ENCODE results near the gene EXOC3. TPM values are rescaled to one million over a fixed set of nuclear protein-coding genes. Genes with fewer than 3 reads are reported as not detected.

EXOC3 gene
- total RNA-seq, 1 donor from 2014 or later, result 59.5 TPM

DNA sequence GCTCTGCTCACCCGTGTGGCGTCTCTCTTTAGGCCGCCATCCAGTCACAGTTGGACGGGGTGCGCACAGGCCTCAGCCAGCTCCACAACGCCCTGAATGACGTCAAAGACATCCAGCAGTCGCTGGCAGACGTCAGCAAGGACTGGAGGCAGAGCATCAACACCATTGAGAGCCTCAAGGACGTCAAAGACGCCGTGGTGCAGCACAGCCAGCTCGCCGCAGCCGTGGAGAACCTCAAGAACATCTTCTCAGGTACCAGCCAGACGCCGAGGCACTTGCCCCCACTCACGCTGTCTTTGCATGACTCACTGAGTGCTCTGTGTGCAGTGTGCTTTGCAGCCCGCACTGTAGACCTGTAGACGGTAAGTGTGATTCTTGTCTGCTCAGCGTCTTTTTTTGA is 4.5 kb downstream of the EXOC3 start:
- H3K4me1 ChIP-seq, result peaks cover 15% of the 10 kb centered on the region
- peaks cover 8% of the 10 kb centered on the region for H3K9me3 ChIP-seq
- H3K27me3 ChIP-seq, result no peaks in the 10 kb centered on the region
- TF ChIP-seq, protein P1, sequence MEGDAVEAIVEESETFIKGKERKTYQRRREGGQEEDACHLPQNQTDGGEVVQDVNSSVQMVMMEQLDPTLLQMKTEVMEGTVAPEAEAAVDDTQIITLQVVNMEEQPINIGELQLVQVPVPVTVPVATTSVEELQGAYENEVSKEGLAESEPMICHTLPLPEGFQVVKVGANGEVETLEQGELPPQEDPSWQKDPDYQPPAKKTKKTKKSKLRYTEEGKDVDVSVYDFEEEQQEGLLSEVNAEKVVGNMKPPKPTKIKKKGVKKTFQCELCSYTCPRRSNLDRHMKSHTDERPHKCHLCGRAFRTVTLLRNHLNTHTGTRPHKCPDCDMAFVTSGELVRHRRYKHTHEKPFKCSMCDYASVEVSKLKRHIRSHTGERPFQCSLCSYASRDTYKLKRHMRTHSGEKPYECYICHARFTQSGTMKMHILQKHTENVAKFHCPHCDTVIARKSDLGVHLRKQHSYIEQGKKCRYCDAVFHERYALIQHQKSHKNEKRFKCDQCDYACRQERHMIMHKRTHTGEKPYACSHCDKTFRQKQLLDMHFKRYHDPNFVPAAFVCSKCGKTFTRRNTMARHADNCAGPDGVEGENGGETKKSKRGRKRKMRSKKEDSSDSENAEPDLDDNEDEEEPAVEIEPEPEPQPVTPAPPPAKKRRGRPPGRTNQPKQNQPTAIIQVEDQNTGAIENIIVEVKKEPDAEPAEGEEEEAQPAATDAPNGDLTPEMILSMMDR (IDR thresholded peaks at IDR 0.05), result no peak
- DNase-seq (peak; percentile 44), ATAC-seq (no peak)
- H3K4me3 ChIP-seq, result no peak overlapping the region
- peak overlapping the region; percentile 1 for H3K27ac ChIP-seq
- H3K36me3 ChIP-seq, result peaks cover 57% of the 10 kb centered on the region
- intact Hi-C loops (cut with DNase I), result no loop called here

DNA sequence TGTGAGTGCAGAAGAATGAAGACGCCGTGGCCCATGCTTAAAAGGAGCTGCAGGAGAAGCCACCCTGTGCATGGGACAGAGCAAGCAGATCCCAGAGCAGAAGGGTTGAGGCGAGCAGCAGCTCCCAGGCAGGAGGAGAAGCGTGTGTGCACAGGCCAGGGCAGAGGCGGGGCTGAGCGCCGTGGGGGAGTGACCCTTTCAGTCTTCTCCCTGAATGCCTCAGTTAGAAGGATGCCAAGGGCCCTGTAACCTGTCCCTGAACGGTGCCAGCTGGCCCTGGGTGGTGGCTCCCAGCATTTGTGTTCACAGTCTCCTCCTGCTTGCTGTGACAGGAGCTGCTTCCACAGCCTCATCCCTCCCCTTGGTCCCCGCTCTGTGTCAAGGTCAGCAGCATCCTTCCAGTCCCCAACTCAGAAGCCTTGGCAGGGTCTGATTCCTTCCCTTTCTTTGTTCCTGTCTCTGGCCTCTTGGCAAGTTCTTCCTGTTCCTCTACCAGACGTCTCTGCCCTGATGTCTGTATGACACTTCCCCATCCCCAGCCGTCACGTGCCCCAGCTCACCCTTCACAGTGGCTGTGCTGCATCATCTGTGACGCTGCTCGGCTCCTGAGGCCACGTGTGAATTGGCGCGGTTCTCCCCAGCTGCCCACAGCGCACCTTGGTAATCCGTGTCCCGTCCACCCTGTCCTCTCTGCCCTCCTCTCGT is 5.2 kb downstream of the EXOC3 start:
- ATAC-seq, result peak; percentile 91
- intact Hi-C loops (cut with DNase I), result no loop called here
- DNase-seq, result peak; percentile 83
- no peaks in the 10 kb centered on the region for H3K27me3 ChIP-seq
- H3K27ac ChIP-seq, result peak overlapping the region; percentile 1
- peaks cover 8% of the 10 kb centered on the region for H3K9me3 ChIP-seq
- TF ChIP-seq, protein P1 (IDR thresholded peaks at IDR 0.05), result no peak
- peaks cover 15% of the 10 kb centered on the region for H3K4me1 ChIP-seq
- peaks cover 64% of the 10 kb centered on the region for H3K36me3 ChIP-seq
- no peak overlapping the region for H3K4me3 ChIP-seq

DNA sequence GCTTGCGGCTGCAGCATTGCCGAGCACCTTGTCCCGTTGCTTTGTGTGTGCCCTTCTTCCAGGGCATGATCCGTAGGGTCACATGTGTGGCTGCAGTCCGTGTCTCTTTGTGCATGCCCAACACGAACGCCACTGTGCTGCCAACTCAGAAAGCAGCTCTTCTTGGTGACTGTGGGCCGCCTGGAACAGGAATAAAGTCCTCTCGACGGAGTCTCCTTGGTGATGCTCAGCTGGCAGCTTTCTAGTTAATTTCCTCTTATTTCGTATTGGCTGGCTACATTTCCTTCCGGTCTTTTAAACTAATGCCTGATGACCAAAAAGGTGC is 5.8 kb downstream of the EXOC3 start:
- H3K4me3 ChIP-seq, result no peak overlapping the region

DNA sequence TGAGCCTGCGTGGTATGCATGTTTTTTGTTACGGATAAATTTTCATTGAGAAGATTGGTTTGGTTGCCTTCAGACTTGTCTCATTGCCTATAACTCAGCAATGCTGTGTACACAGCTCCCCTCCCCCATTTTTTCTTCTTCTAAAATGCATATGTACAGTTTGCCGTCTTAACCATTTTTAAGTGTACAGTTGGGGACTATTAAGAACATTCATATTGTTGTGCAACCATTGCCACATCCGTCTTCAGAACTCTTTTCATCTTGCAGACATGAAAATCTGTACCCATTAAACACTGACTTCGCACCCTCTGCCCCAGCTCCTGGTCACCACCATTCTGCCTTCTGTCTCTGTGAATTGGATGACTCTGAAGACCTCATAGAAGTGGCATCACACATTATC is 6.2 kb downstream of the EXOC3 start:
- Histone ChIP-seq H3K9me3 (peaks cover 8% of the 10 kb centered on the region), H3K27me3 (no peaks in the 10 kb centered on the region), H3K4me1 (peaks cover 9% of the 10 kb centered on the region), H3K36me3 (peaks cover 73% of the 10 kb centered on the region), H3K4me3 (no peak overlapping the region), H3K27ac (no peak overlapping the region)
- ATAC-seq (no peak), DNase-seq (no peak)
- intact Hi-C loops (cut with DNase I), result no loop called here
- TF ChIP-seq, protein P1 (IDR thresholded peaks at IDR 0.05), result no peak

More for the DNA sequence above, 5.8 kb downstream of the EXOC3 start:
- Histone ChIP-seq H3K9me3 (peaks cover 8% of the 10 kb centered on the region), H3K36me3 (peaks cover 69% of the 10 kb centered on the region), H3K4me1 (peaks cover 13% of the 10 kb centered on the region), H3K27me3 (no peaks in the 10 kb centered on the region), H3K27ac (no peak overlapping the region)
- ATAC-seq (no peak), DNase-seq (no peak)
- TF ChIP-seq, protein P1 (IDR thresholded peaks at IDR 0.05), result no peak
- intact Hi-C loops (cut with DNase I), result no loop called here

DNA sequence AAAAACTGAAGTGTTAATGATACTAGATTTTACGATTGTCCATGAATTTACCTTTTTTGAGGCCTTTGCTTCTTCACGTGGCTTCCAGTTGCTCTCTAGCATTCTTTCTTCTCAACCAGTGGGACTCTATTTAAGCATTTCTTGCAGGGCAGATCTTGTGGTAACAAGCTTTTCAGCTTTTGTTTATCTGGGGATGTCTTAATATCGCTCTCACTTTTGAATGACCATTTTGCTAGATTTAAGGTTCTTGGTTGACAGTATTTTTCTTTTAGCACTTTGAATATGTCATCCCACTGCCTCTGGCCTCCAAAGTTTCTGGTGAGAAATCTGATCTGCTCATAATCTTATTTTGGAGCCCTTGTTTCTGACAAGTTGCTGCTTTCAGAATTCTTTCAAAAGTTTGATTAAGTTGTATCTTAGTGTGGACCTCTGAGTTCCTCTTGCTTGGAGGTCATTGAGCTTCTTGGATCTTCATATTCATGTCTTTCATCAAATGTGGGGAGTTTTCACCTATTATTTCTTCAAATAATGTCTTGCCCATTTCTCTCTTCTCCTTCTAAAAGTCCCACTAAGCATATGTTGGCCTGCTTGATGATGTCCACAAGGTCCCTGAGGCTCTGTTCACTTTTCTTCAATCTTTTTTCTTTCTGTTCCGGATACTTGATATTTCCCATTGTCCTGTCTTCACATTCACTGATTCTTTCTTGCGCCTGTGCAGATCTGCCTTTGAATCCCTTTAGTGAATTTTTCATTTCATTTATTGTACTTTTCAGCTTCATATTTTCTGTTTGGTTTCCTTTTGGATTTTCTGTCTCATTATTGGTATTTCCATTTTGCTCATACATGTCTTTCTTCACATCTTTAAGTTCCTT is 8.8 kb downstream of the EXOC3 start:
- Histone ChIP-seq H3K27ac (no peak overlapping the region), H3K4me1 (no peaks in the 10 kb centered on the region), H3K27me3 (no peaks in the 10 kb centered on the region), H3K36me3 (peaks cover 88% of the 10 kb centered on the region), H3K9me3 (peaks cover 8% of the 10 kb centered on the region), H3K4me3 (no peak overlapping the region)
- intact Hi-C loops (cut with DNase I), result no loop called here
- ATAC-seq (no peak), DNase-seq (no peak)
- TF ChIP-seq, protein P1 (IDR thresholded peaks at IDR 0.05), result no peak

Measured in upper lobe of right lung (tissue), 1 donor.